ENCODE data around the gene ARHGAP15. TPM values are rescaled to one million over a fixed set of nuclear protein-coding genes. Genes with fewer than 3 reads are reported as not detected.

Gene ARHGAP15
- total RNA-seq, 1 donor from 2014 or later, result not detected

GRCh38 chr2:143594745-143595144, 465.5 kb downstream of the ARHGAP15 start:
- no peak for TF ChIP-seq CTCF (IDR thresholded peaks at IDR 0.05)
- Mint-ChIP-seq H3K27me3 (ENCODE audit: unreplicated experiment) (no peaks in the 10 kb centered on the region), H3K36me3 (ENCODE audit: unreplicated experiment) (no peaks in the 10 kb centered on the region), H3K4me1 (ENCODE audit: unreplicated experiment) (no peaks in the 10 kb centered on the region), H3K9me3 (ENCODE audit: unreplicated experiment) (no peaks in the 10 kb centered on the region), H3K27ac (ENCODE audit: unreplicated experiment) (no peak overlapping the region), H3K4me3 (ENCODE audit: unreplicated experiment) (no peak overlapping the region)
- DNase-seq (ENCODE audit: extremely low spot score, unreplicated experiment), result no peak

- no peaks in the 10 kb centered on the region for H3K9me3 Mint-ChIP-seq (ENCODE audit: unreplicated experiment)
- no peaks in the 10 kb centered on the region for H3K36me3 Mint-ChIP-seq (ENCODE audit: unreplicated experiment)
- H3K27me3 Mint-ChIP-seq (ENCODE audit: unreplicated experiment), result no peaks in the 10 kb centered on the region
- peaks cover 3% of the 10 kb centered on the region for H3K4me1 Mint-ChIP-seq (ENCODE audit: unreplicated experiment)
- no peak for DNase-seq (ENCODE audit: extremely low spot score, unreplicated experiment)
- H3K27ac Mint-ChIP-seq (ENCODE audit: unreplicated experiment), result no peak overlapping the region
- TF ChIP-seq CTCF (IDR thresholded peaks at IDR 0.05), result no peak
- no peak overlapping the region for H3K4me3 Mint-ChIP-seq (ENCODE audit: unreplicated experiment)
Measured at GRCh38 chr2:143600116-143600515, 470.9 kb downstream of the ARHGAP15 start.

GRCh38 chr2:143601828-143602227, 472.6 kb downstream of the ARHGAP15 start:
- H3K27ac Mint-ChIP-seq (ENCODE audit: unreplicated experiment), result no peak overlapping the region
- peaks cover 3% of the 10 kb centered on the region for H3K4me1 Mint-ChIP-seq (ENCODE audit: unreplicated experiment)
- H3K36me3 Mint-ChIP-seq (ENCODE audit: unreplicated experiment), result no peaks in the 10 kb centered on the region
- DNase-seq (ENCODE audit: extremely low spot score, unreplicated experiment), result no peak
- H3K4me3 Mint-ChIP-seq (ENCODE audit: unreplicated experiment), result no peak overlapping the region
- no peaks in the 10 kb centered on the region for H3K9me3 Mint-ChIP-seq (ENCODE audit: unreplicated experiment)
- H3K27me3 Mint-ChIP-seq (ENCODE audit: unreplicated experiment), result no peaks in the 10 kb centered on the region
- TF ChIP-seq CTCF (IDR thresholded peaks at IDR 0.05), result no peak

- TF ChIP-seq CTCF (IDR thresholded peaks at IDR 0.05), result no peak
- Mint-ChIP-seq H3K36me3 (ENCODE audit: unreplicated experiment) (no peaks in the 10 kb centered on the region), H3K27me3 (ENCODE audit: unreplicated experiment) (no peaks in the 10 kb centered on the region), H3K4me3 (ENCODE audit: unreplicated experiment) (no peak overlapping the region), H3K4me1 (ENCODE audit: unreplicated experiment) (peaks cover 3% of the 10 kb centered on the region), H3K27ac (ENCODE audit: unreplicated experiment) (no peak overlapping the region), H3K9me3 (ENCODE audit: unreplicated experiment) (no peaks in the 10 kb centered on the region)
- DNase-seq (ENCODE audit: extremely low spot score, unreplicated experiment), result no peak
Measured at GRCh38 chr2:143603035-143603655, 473.9 kb downstream of the ARHGAP15 start.

- TF ChIP-seq CTCF (IDR thresholded peaks at IDR 0.05), result no peak
- no peak overlapping the region for H3K27ac Mint-ChIP-seq (ENCODE audit: unreplicated experiment)
- no peak for DNase-seq (ENCODE audit: extremely low spot score, unreplicated experiment)
- no peaks in the 10 kb centered on the region for H3K36me3 Mint-ChIP-seq (ENCODE audit: unreplicated experiment)
- no peak overlapping the region for H3K4me3 Mint-ChIP-seq (ENCODE audit: unreplicated experiment)
- peaks cover 3% of the 10 kb centered on the region for H3K4me1 Mint-ChIP-seq (ENCODE audit: unreplicated experiment)
- H3K9me3 Mint-ChIP-seq (ENCODE audit: unreplicated experiment), result no peaks in the 10 kb centered on the region
- H3K27me3 Mint-ChIP-seq (ENCODE audit: unreplicated experiment), result no peaks in the 10 kb centered on the region
Measured at GRCh38 chr2:143603846-143604565, 474.8 kb downstream of the ARHGAP15 start.

All from osteocyte (in vitro differentiated cells).